Activated CD8-positive, alpha-beta memory T cell treated with anti-CD3 and anti-CD28 coated beads for 36 hours (primary cell): ENCODE data around the gene MRPL12. TPM values are rescaled to one million over a fixed set of nuclear protein-coding genes. Genes with fewer than 3 reads are reported as not detected.

Source experiments
- CTCF ChIA-PET: fragments of 350-600 bp; sonication (Branson Sonifier 250); formaldehyde crosslinking; loops from one replicate; lab custom pipeline; 2021; ENCODE audit warnings: antibody characterized with exemption; lab: Charles Lee
- POLR2A ChIA-PET: fragments of 350-600 bp; sonication (Branson Sonifier 250); formaldehyde crosslinking; loops from one replicate; lab custom pipeline; 2021; ENCODE audit warnings: antibody characterized with exemption; lab: Charles Lee
- total RNA-seq, 2 experiments: library from RNA; stranded (reverse); gene quantifications; one replicate each; pipeline ENCODE4 v1.2.3, GENCODE V29; 2021

MRPL12 gene
- total RNA-seq = 100 to 1,000 TPM; 230 to 235 TPM

DNA sequence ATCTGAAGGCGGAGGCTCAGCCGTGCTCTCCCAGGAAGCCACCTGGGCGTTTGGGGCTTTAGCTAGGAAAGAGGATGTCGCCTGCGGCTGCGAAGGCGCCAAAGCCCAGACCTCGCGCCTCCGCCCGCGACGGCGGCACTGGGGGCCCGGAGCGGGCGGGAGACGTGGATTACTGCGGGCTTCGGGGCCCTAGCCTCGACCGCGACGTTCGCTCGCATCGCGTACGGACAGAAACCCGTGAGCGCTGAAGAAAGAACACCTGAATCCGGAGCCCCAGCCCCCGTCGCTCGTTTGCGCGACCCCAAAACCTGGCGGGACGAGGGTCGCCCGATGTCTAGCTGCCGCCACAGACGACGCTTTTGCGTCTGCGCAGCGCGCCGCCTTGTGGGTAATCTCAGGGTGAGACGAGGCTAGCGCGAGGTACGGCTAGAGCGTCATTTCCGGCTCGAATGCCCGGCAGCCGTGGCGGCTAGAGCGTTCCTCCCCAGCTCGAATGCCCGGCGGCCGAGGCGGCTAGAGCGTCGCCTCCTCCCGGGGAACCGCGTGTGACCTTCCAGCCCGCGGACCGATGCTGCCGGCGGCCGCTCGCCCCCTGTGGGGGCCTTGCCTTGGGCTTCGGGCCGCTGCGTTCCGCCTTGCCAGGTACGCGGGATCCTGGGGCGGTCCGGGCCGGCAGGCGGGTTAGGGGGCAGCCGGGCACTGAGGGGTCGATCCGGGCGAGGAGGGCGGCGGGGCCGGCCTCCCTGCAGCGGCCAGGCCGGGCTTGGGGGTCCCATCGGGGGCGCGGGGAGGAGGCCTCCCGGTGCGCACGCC lies at the start of gene MRPL12:
Gene MRPL12, plus strand, starts transcription at position 434 of the 813 bp plus-strand sequence. Its CDS starts 135 bp downstream, at position 569.
- CTCF ChIA-PET = interaction anchor here (0.8 to 3.8 kb wide), 7 partner anchors 11 to 256 kb away, joined by 3 to 26 read pairs (median 4); partner anchors contain the start of genes ARL16 and HGS
- POLR2A ChIA-PET = interaction anchor here (0.6 to 2.7 kb wide), 11 partner anchors 9 to 306 kb away, joined by 3 to 13 read pairs (median 4); partner anchors contain the start of genes ARL16, CCDC137, HGS and MCRIP1

DNA sequence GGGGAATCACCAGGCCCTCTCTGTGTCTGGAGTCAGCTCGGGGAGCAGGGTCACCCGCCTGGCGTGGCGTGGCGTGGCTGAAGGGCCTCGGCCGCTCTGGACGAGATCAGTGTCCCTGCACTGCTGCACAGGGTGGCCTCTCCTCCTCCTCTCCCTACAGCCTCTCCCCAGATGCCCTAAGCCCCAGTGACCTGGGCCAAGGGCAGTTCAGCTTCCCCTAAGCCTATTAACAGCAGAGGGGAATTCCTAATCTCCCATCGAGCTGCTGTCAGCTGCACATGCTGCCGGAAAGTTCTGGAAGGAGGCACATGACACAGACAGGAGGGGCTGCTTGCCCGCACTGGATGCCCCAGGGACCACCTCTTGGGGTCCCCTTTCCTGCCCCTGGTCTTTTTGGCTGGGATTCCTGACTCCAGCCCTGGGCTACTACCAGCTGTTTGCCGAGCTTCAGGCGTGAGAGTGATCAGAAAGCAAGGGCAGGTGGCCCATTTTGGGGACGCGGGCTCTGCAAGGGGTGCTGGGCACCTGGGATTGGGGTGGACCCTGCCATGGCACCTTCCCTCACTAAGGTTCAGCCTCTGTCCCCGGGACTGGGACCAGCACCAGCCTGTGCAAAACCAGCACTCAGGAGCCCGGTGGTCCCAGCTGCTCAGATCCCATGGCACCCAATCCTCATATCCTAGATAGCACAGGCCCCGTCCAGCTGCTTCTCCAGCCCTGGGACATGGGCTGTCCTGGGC lies 47.6 kb upstream of the MRPL12 start:
- ChIA-PET CTCF (interaction anchor here (1.4 kb wide), 1 partner anchor 54 kb away, joined by 3 read pairs; no protein-coding TSS in a partner anchor), POLR2A (no interaction called here)

DNA sequence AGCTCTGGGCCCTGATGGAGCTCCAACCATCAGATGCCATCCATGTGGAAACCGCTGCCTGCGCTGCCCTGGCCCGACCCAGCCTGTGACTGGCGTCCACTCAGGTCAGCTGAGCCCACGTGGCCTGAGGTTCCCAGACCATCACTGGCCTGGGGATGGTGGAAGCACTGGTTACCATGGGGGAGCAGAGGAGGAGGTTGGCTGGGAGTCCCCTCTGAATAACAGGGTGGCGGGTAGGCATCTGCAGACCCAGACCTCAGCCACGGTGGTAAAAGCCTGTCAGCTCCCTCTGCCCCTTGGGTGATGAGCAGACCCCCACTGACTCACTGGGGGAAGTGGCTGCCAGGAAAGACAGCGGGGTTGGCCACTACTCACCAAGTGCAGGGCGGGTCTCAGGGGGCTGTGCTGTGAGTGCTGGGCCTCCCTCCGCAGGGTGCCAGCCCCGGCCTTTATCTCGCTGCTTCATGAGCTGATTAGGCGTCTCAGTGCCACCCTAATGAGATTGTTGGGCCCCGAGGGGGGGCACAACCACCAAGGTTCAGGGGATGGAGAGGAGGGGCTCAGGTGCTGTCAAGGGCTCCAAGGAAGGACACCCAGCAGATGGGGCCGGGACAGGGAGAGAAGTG lies 46.9 kb upstream of the MRPL12 start, which contains the start of gene PDE6G:
Gene PDE6G, minus strand, starts transcription at position 425 of the 626 bp plus-strand sequence. CDS start 3,237 bp downstream, outside the sequence.
- ChIA-PET CTCF (no interaction called here), POLR2A (no interaction called here)

GRCh38 chr17:81656835-81657234 lies 46.3 kb upstream of the MRPL12 start:
- CTCF ChIA-PET = no interaction called here
- POLR2A ChIA-PET = no interaction called here

DNA sequence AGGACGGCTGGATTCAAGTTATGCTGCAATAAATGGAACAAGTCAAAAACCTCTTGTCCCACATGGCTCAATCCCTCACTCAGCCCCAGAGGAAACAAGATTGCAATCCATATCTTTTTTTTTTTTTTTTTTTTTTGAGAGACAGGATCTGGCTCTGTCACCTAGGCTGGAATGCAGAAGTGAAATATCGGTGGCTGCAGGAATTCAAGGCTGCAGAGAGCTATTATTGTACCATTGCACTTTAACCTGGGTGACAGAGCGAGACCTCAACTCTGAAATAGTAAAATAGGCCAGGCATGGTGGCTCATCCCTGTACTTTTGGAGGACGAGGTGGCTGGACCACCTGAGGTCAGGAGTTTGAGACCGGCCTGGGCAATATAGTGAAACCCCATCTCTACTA lies 44.1 kb upstream of the MRPL12 start:
- CTCF ChIA-PET = interaction anchor here (0.9 kb wide), 1 partner anchor 21 kb away, joined by 4 read pairs; no protein-coding TSS in a partner anchor
- POLR2A ChIA-PET = no interaction called here

DNA sequence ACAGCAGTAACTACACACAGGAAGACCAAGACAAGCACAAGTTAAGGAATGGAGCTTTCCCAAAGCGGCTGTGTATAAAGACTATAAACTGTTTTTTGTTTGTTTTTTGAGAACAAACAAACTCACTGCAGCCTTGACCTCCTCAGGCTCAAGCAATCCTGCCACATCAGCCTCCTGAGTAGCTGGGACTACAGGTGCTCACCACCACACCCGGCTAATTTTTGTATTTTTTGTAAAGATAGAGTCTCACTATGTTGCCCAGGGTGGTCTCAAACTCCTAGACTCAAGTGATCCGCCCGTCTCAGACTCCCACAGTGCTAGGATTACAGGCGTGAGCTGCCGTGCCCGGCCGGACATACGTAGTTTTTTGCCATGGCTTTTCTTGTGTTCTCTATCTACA lies 42.7 kb upstream of the MRPL12 start:
- CTCF ChIA-PET = no interaction called here

GRCh38 chr17:81662002-81662401 lies 41.2 kb upstream of the MRPL12 start:
- ChIA-PET POLR2A (no interaction called here), CTCF (interaction anchor here (1.1 kb wide), 1 partner anchor 13 kb away, joined by 3 read pairs; no protein-coding TSS in a partner anchor)

More for the DNA sequence above, 42.7 kb upstream of the MRPL12 start:
- POLR2A ChIA-PET = no interaction called here

- POLR2A ChIA-PET = interaction anchor here (0.5 to 0.8 kb wide), 2 partner anchors 21 to 252 kb away, joined by 3 to 4 read pairs; no protein-coding TSS in a partner anchor
- CTCF ChIA-PET = interaction anchor here (1.1 to 1.6 kb wide), 2 partner anchors 11 to 152 kb away, joined by 3 read pairs; partner anchors contain the start of gene ACTG1
Measured at GRCh38 chr17:81664051-81664470, 39.1 kb upstream of the MRPL12 start.

DNA sequence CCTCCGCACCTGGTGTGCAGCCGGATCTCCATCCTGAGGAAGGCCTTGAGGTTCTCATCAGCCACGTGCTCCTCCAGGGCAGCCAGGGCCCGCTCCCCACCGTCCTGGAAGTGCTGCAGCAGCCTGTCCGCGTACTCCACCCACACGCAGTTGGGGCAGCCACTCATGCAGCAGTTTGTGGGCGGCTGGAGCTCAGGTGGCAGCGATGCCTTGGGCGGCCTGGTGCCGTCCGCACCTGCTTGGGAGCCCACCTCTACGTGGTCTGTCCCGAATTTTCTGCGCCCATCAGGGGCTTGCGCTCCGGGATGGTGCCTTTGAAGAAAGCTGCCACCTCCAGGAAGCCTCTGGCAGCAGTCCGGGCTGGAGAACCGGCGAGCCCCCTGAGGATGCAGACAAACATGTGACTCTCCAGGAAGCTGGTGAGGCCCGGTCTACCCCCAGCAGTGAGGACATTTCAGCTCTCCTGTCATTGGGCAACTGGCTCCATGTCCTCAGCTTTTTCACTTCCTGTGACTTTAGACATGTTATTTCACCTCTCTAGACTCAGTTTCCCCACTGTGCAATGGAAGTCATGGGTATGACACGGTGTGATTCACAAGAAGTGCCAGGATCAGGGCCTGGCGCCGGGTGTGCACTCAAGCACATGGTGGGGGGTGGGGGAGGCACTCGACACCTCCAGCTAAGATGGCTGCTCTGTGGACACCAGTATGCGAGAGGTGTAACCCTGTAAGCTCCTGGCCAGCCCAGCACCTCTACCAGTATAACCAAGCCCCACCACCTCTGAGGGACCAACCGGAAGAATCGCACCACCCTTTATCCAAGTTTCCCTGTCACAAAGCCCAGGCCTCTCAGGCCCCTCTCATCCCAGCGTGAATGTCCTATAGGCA lies 37.7 kb upstream of the MRPL12 start:
- ChIA-PET POLR2A (interaction anchor here (0.6 to 1.5 kb wide), 6 partner anchors 14 to 194 kb away, joined by 3 to 5 read pairs (median 4); partner anchors contain the start of genes ARL16, HGS, MRPL12 and SLC25A10), CTCF (interaction anchor here (0.7 to 1.6 kb wide), 4 partner anchors 10 to 153 kb away, joined by 3 to 8 read pairs (median 3); partner anchors contain the start of genes ACTG1, ARL16 and HGS)

DNA sequence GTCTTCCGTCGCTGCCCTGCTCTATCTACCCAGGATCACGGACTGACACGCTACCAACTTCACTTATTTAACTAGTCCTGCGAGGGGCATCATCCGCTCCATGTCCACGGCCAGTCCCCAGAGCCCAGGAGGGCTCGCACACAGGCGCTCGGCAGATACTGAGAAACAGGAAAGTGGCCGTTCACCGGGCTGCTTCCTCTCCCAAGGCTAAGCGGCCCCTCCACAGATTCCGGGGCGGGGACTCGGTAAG lies 37.1 kb upstream of the MRPL12 start:
- ChIA-PET POLR2A (interaction anchor here (0.6 to 1.5 kb wide), 4 partner anchors 17 to 194 kb away, joined by 3 to 5 read pairs (median 4); partner anchors contain the start of genes ARL16, HGS and MRPL12), CTCF (interaction anchor here (0.7 to 0.9 kb wide), 2 partner anchors 13 to 18 kb away, joined by 3 to 8 read pairs; partner anchors contain the start of genes ARL16 and HGS)

GRCh38 chr17:81666342-81667191 lies 36.6 kb upstream of the MRPL12 start, which contains the start of the genes CCDC137 and OXLD1:
TSS of gene CCDC137 (plus strand) at chr17:81666737. CDS start at chr17:81666767, 30 bp downstream.
TSS of gene OXLD1 (minus strand) at chr17:81666605. CDS start at chr17:81666577, 28 bp downstream.
- POLR2A ChIA-PET = interaction anchor here (0.5 to 1.5 kb wide), 6 partner anchors 17 to 193 kb away, joined by 3 to 6 read pairs (median 3); partner anchors contain the start of genes ARL16, HGS and MRPL12
- CTCF ChIA-PET = no interaction called here

DNA sequence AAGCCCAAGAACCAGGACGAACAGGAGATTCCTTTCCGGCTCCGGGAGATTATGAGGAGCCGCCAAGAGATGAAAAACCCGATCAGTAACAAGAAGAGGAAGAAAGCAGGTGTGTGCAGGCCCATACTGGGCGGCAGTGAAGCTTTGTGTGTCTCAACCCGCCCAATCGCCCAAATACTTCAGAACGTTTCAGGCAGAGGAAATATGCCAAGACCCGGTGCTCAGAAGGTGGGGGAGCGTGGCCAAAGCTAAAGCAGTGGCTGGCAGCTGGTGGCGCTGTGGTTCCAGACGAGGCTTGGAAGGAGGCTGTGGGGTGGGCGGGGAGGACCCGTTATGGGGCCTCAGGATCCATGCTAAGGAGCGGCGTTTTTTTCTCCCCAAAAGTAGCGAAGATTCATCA lies 35.4 kb upstream of the MRPL12 start:
- POLR2A ChIA-PET = no interaction called here
- CTCF ChIA-PET = interaction anchor here (1.7 kb wide), 1 partner anchor 18 kb away, joined by 5 read pairs; no protein-coding TSS in a partner anchor

DNA sequence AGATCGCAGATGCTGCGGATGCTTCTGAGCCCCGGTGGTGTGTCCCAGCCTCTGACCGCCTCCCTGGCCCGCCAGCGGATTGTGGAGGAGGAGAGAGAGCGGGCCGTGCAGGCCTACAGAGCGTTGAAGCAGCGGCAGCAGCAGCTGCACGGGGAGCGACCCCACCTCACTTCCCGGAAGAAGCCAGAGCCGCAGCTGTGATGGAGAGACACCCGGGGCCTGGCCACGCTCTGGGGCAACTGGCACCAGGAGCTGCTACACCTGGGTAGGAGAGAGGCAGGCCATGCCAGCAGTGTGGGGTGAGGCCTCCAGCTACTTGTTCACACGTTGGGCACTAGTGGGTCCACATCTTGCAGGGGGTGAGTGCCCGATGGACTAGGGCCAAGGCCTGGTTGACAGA lies 30.7 kb upstream of the MRPL12 start:
- CTCF ChIA-PET = interaction anchor here (1.5 kb wide), 1 partner anchor 11 kb away, joined by 4 read pairs; the partner anchor contains the start of genes ARL16 and HGS

DNA sequence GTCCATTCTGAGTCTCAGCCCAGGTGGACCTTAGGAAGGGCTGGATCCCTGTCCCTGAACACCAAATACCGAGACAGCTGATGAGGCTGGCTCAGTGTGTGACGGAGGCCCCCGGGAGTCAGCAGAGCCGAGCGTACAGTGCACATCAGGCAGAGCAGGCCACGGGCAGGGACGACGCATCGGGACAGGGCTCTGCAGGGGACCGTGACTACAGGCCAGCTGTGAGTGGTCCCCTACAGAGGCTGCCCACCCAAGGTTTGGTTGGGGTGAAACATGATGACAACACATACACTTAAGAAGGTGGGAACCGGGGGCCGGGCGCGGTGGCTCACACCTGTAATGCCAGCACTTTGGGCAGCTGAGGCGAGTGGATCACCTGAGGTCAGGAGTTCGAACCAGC lies 30.2 kb upstream of the MRPL12 start:
- POLR2A ChIA-PET = interaction anchor here (0.6 kb wide), 1 partner anchor 153 kb away, joined by 8 read pairs; no protein-coding TSS in a partner anchor

More for the DNA sequence above, 30.7 kb upstream of the MRPL12 start:
- POLR2A ChIA-PET = no interaction called here

GRCh38 chr17:81673561-81674258 lies 29.5 kb upstream of the MRPL12 start:
- POLR2A ChIA-PET = interaction anchor here (0.6 kb wide), 1 partner anchor 153 kb away, joined by 8 read pairs; no protein-coding TSS in a partner anchor
- CTCF ChIA-PET = interaction anchor here (1.1 kb wide), 1 partner anchor 11 kb away, joined by 3 read pairs; no protein-coding TSS in a partner anchor

More for the DNA sequence above, 30.2 kb upstream of the MRPL12 start:
- CTCF ChIA-PET = interaction anchor here (1.5 kb wide), 1 partner anchor 11 kb away, joined by 4 read pairs; the partner anchor contains the start of genes ARL16 and HGS
